SK-N-SH (cell line): ENCODE data around the gene DEXI.

Experiments
- EP300 ChIP-seq, 2 experiments: IDR thresholded peaks; 2 replicates each; pipeline versions ENCODE4 v1.4.0 to v1.6.1; 2012; ENCODE audit warnings: borderline replicate concordance in 1 of 2, low read depth in 1 of 2, low read length in 1 of 2
- FOXJ3 ChIP-seq: sonication (generic); formaldehyde crosslinking; IDR thresholded peaks from 2 replicates; pipeline ENCODE4 v1.5.1; 2020; ENCODE audit warnings: mild to moderate bottlenecking, missing genetic modification reagents
- GABPA ChIP-seq: IDR thresholded peaks from 2 replicates; pipeline ENCODE4 v1.4.0; 2012; ENCODE audit warnings: low read depth, mild to moderate bottlenecking
- JUND ChIP-seq: IDR thresholded peaks from 2 replicates; pipeline ENCODE4 v1.4.0; 2012
- NFIC ChIP-seq: IDR thresholded peaks from 2 replicates; pipeline ENCODE4 v1.4.0; 2012; ENCODE audit warnings: borderline replicate concordance
- RCOR1 ChIP-seq: fragments of 150-350 bp; IDR thresholded peaks from 2 replicates; pipeline ENCODE4 v1.6.1; 2017; ENCODE audit warnings: antibody characterized with exemption, low read length
- RXRA ChIP-seq: IDR thresholded peaks from 2 replicates; pipeline ENCODE4 v1.4.0; 2012; ENCODE audit warnings: low read depth, mild to moderate bottlenecking, borderline replicate concordance
- SMC3 ChIP-seq: IDR thresholded peaks from 2 replicates; pipeline ENCODE4 v1.6.1; 2012; ENCODE audit warnings: low read depth, low read length, improper control_type of control experiment
- TAF1 ChIP-seq: IDR thresholded peaks from 2 replicates; pipeline ENCODE4 v1.6.1; 2012; ENCODE audit warnings: low read depth, mild to moderate bottlenecking, low read length, moderate library complexity, borderline replicate concordance
- TF ChIP-seq, protein P1 (sequence below): IDR thresholded peaks from 2 replicates; pipeline ENCODE4 v1.4.0; 2012; ENCODE audit warnings: low read depth
- TF ChIP-seq, protein P2 (sequence below): fragments of 200-600 bp; sonication (generic); IDR thresholded peaks from 2 replicates; pipeline ENCODE4 v1.6.1; 2017; ENCODE audit warnings: antibody characterized with exemption, mild to moderate bottlenecking, moderate library complexity

DNA sequence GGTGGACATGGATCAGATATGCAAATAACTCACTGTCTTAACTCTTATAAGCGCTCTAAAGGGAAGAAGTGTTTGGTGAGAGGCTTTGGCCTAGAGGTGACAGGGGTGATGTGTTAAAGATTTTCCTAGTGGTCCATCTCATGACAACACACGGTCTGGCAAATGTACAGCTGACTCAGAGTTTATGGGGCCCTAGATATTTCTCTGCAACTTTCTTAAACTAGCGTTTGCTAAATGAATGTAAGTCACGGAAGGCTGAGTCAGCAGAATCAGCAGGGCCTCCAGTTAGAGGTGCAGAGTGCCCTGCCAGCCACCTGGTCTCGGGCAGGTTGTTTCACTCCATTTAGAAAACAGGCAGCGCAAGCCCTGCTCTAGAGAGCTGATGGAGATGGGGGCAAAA is 42.2 kb upstream of the DEXI start:
- TF ChIP-seq GABPA: no peak
- TF ChIP-seq RCOR1: no peak
- TF ChIP-seq, protein P1, sequence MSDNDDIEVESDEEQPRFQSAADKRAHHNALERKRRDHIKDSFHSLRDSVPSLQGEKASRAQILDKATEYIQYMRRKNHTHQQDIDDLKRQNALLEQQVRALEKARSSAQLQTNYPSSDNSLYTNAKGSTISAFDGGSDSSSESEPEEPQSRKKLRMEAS: no peak
- TF ChIP-seq, protein P2, sequence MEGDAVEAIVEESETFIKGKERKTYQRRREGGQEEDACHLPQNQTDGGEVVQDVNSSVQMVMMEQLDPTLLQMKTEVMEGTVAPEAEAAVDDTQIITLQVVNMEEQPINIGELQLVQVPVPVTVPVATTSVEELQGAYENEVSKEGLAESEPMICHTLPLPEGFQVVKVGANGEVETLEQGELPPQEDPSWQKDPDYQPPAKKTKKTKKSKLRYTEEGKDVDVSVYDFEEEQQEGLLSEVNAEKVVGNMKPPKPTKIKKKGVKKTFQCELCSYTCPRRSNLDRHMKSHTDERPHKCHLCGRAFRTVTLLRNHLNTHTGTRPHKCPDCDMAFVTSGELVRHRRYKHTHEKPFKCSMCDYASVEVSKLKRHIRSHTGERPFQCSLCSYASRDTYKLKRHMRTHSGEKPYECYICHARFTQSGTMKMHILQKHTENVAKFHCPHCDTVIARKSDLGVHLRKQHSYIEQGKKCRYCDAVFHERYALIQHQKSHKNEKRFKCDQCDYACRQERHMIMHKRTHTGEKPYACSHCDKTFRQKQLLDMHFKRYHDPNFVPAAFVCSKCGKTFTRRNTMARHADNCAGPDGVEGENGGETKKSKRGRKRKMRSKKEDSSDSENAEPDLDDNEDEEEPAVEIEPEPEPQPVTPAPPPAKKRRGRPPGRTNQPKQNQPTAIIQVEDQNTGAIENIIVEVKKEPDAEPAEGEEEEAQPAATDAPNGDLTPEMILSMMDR: no peak
- no peak for TF ChIP-seq TAF1
- no peak for TF ChIP-seq NFIC
- no peak for TF ChIP-seq SMC3
- no peak for TF ChIP-seq RXRA
- TF ChIP-seq JUND: no peak
- TF ChIP-seq FOXJ3 (CRISPR knock-in tag): no peak
- TF ChIP-seq EP300 (IDR thresholded peaks at IDR 0.05; ENCODE audit: borderline replicate concordance in 1 of 2, low read depth in 1 of 2, low read length in 1 of 2): no peak
